HepG2 (cell line): Measurements from ENCODE around the gene MCU. TPM values are rescaled to one million over a fixed set of nuclear protein-coding genes. Genes with fewer than 3 reads are reported as not detected.

ENCODE experiments used
- ATAC-seq: fragments of 200-7000 bp; cut with Tn5 transposase; 3 replicates; pipeline ENCODE4 v1.9.1; 2020; ENCODE audit warnings: mild to moderate bottlenecking, moderate library complexity
- BruUV-seq: library from RNA; stranded (reverse); fragments of 400-500 nt; replicated peaks from 2 replicates; lab custom pipeline; 2021; lab: Mats Ljungman, UMichigan
- CTCF ChIA-PET: fragments of 300-600 bp; formaldehyde crosslinking; extraction: SDS; loops from one replicate; lab custom pipeline; 2021; ENCODE audit warnings: low total read pairs, inconsistent platforms, low intra/inter-chr PET ratio; lab: Yijun Ruan, JAX
- POLR2A ChIA-PET: fragments of 350-600 bp; sonication (Branson Sonifier 250); formaldehyde crosslinking; loops from one replicate; lab custom pipeline; 2020; ENCODE audit warnings: antibody characterized with exemption, inconsistent platforms; lab: Yijun Ruan, JAX
- DNase-seq: peaks from one replicate; pipeline ENCODE4 v3.0.0-alpha.2; 2015; ENCODE audit warnings: low spot score
- FAIRE-seq: peaks from 3 replicates; lab custom pipeline; 2011; peaks lifted over from hg19 to GRCh38; lab: Jason Lieb, UNC
- H2AFZ ChIP-seq: one replicate; pipeline ENCODE4 v1.6.1; 2011; ENCODE audit warnings: low read length, inconsistent platforms
- H3K27ac ChIP-seq: fragments of 300-600 bp; 3 replicates; pipeline ENCODE4 v1.8.0; 2011; ENCODE audit warnings: mixed run types, mild to moderate bottlenecking, mixed read lengths, low read length, inconsistent platforms; ENCODE audit not compliant: insufficient read depth; ENCODE audit errors: extremely low read length
- H3K27me3 ChIP-seq, 2 experiments: fragments of 200-600 bp in 1 of 2; 2 replicates in 1 of 2; 3 replicates in 1 of 2; pipeline versions ENCODE4 v1.6.0 to v1.8.0; 2011; ENCODE audit warnings: low read length in 2 of 2, mild to moderate bottlenecking in 2 of 2, moderate library complexity in 2 of 2, inconsistent platforms in 1 of 2; ENCODE audit not compliant: insufficient read depth in 2 of 2, control insufficient read depth in 1 of 2
- H3K36me3 ChIP-seq, 2 experiments: fragments of 200-600 bp in 1 of 2; replicated peaks in 1 of 2; 2 replicates in 1 of 2; 3 replicates in 1 of 2; pipeline versions ENCODE4 v1.5.1 to v1.8.0; 2011; ENCODE audit warnings: low read length in 2 of 2, inconsistent platforms in 1 of 2; ENCODE audit not compliant: insufficient read depth in 2 of 2, control insufficient read depth in 1 of 2
- H3K4me1 ChIP-seq: 2 replicates; pipeline ENCODE4 v1.5.1; 2012; ENCODE audit warnings: low read length, inconsistent platforms; ENCODE audit not compliant: insufficient read depth
- H3K4me2 ChIP-seq: 2 replicates; pipeline ENCODE4 v1.6.0; 2011; ENCODE audit warnings: low read depth, low read length, inconsistent platforms
- H3K4me3 ChIP-seq, 3 experiments: fragments of 200-600 bp in 1 of 3; sonication (generic), shearing (Covaris generic) in 1 of 3; replicated peaks in 1 of 3; 2 replicates each; pipeline ENCODE4 v1.5.1; 2011 to 2016; ENCODE audit warnings: low read length in 3 of 3, inconsistent platforms in 2 of 3, low read depth in 2 of 3, mild to moderate bottlenecking in 2 of 3, control low read depth in 1 of 3, mixed read lengths in 1 of 3; ENCODE audit not compliant: insufficient read depth in 1 of 3
- H3K79me2 ChIP-seq: one replicate; pipeline ENCODE4 v1.6.1; 2011; ENCODE audit warnings: low read length, inconsistent platforms; ENCODE audit not compliant: insufficient read depth
- H3K9ac ChIP-seq: 2 replicates; pipeline ENCODE4 v1.6.0; 2011; ENCODE audit warnings: mild to moderate bottlenecking, low read depth, low read length, inconsistent platforms; ENCODE audit not compliant: insufficient read depth
- H3K9me3 ChIP-seq: 2 replicates; pipeline ENCODE4 v1.5.1; 2012; ENCODE audit warnings: mild to moderate bottlenecking, low read length
- H4K20me1 ChIP-seq: 2 replicates; pipeline ENCODE4 v1.6.0; 2011; ENCODE audit warnings: inconsistent platforms, mild to moderate bottlenecking, low read length, moderate library complexity; ENCODE audit not compliant: insufficient read depth
- CBFB ChIP-seq: sonication (generic); formaldehyde crosslinking; IDR thresholded peaks from 2 replicates; pipeline ENCODE4 v1.4.0; 2020; ENCODE audit warnings: missing genetic modification reagents
- LBX2 ChIP-seq: sonication (generic); formaldehyde crosslinking; IDR thresholded peaks from 2 replicates; pipeline ENCODE4 v1.5.0; 2020; ENCODE audit warnings: missing genetic modification reagents, mild to moderate bottlenecking, borderline replicate concordance
- NFE2L2 ChIP-seq: fragments of 150-350 bp; IDR thresholded peaks from 2 replicates; pipeline ENCODE4 v1.6.1; 2014; ENCODE audit warnings: low read length
- PBX3 ChIP-seq: sonication (generic); formaldehyde crosslinking; IDR thresholded peaks from 2 replicates; pipeline ENCODE4 v1.8.1; 2023; ENCODE audit warnings: missing genetic modification reagents, inconsistent platforms, borderline replicate concordance
- TEAD2 ChIP-seq: sonication (generic); formaldehyde crosslinking; IDR thresholded peaks from 2 replicates; pipeline ENCODE4 v1.9.0; 2021; ENCODE audit warnings: missing genetic modification reagents
- THAP7 ChIP-seq: sonication (generic); formaldehyde crosslinking; IDR thresholded peaks from 2 replicates; pipeline ENCODE4 v1.8.1; 2023; ENCODE audit warnings: mild to moderate bottlenecking, missing genetic modification reagents
- ZNF224 ChIP-seq: sonication (generic); formaldehyde crosslinking; IDR thresholded peaks from 2 replicates; pipeline ENCODE4 v1.5.0; 2020; ENCODE audit warnings: mild to moderate bottlenecking, missing genetic modification reagents
- ZNF335 ChIP-seq: sonication (generic); formaldehyde crosslinking; IDR thresholded peaks from 2 replicates; pipeline ENCODE4 v1.4.0; 2020; ENCODE audit warnings: missing genetic modification reagents
- ZNF431 ChIP-seq: sonication (generic); formaldehyde crosslinking; IDR thresholded peaks from 2 replicates; pipeline ENCODE4 v1.9.0; 2022; ENCODE audit warnings: missing genetic modification reagents, low read depth, mild to moderate bottlenecking, borderline replicate concordance
- WGBS: methylation state at CpG from one replicate; pipeline ENCODE4 v1.1.6; 2017; ENCODE audit warnings: low lambda C conversion rate; 5-methylcytosine and 5-hydroxymethylcytosine counted together
- in situ Hi-C: cut with HindIII; loops from 2 replicates; pipeline ENCODE4 v1.10.0; 2017; ENCODE audit warnings: low pct_unique_long_range_greater_than_20kb; ENCODE audit not compliant: extremely low pct_ligation_motif_present
- intact Hi-C: fragments of 100-400 bp; cut with micrococcal nuclease; formaldehyde crosslinking; loops from one replicate; pipeline ENCODE4 v1.10.0; 2022; ENCODE audit not compliant: unreplicated experiment
- polyA plus RNA-seq, 8 experiments: library from polyadenylated mRNA; depleted of rRNA in 3 of 8; stranded (reverse) in 7 of 8; unstranded in 1 of 8; fragments of >200 nt; fragmentation: Illumina TruSeq in 4 of 8; extraction: Trizol in 4 of 8; gene quantifications; 2 replicates each; pipeline versions ENCODE4 v1.2.1 to v1.2.3, GENCODE V29; 2011 to 2016; ENCODE audit warnings: low read depth in 4 of 8, missing spikeins in 1 of 8, mixed read lengths in 1 of 8; ENCODE audit not compliant: insufficient read depth in 1 of 8
- total RNA-seq, 5 experiments: library from RNA; depleted of rRNA; stranded (reverse); fragments of >200 nt; fragmentation: Illumina TruSeq; extraction: Trizol; gene quantifications; 2 replicates each; pipeline ENCODE4 v1.2.3, GENCODE V29; 2016; ENCODE audit warnings: low read depth in 1 of 5

The MCU gene
- total and polyA plus RNA-seq, 2 of the 13 experiments (the other 11 are each of a cell fraction or from before 2014, with no cell fraction given), result 25.9 to 64.5 TPM

GRCh38 chr10:72649291-72649690 lies 42.7 kb upstream of the MCU start:
- DNase-seq, result no peak
- H3K4me3 ChIP-seq, result no peak overlapping the region
- H3K36me3 ChIP-seq, result no peaks in the 10 kb centered on the region
- ChIA-PET POLR2A (interaction anchor here (0.9 kb wide), 1 partner anchor 294 kb away, joined by 3 read pairs; the partner anchor contains the start of gene DNAJB12), CTCF (no interaction called here)
- in situ Hi-C loops (no loop called here), intact Hi-C loops (no loop called here)
- BruUV-seq, result no TSS peak
- H3K27ac ChIP-seq, result no peak overlapping the region
- H3K9me3 ChIP-seq, result no peaks in the 10 kb centered on the region
- TF ChIP-seq TEAD2 (CRISPR knock-in tag), result no peak
- TF ChIP-seq ZNF431 (CRISPR knock-in tag), result no peak
- no peak for TF ChIP-seq LBX2
- TF ChIP-seq ZNF335, result no peak
- no peak for TF ChIP-seq NFE2L2
- TF ChIP-seq ZNF224, result no peak
- no peak for TF ChIP-seq THAP7
- no peak for TF ChIP-seq CBFB (CRISPR knock-in tag)
- no peak for TF ChIP-seq PBX3 (CRISPR knock-in tag)
- no peak overlapping the region for H3K9ac ChIP-seq
- WGBS, result 19% methylated on average over 5 of the region's 5 CpGs
- no peaks in the 10 kb centered on the region for H4K20me1 ChIP-seq
- H2AFZ ChIP-seq, result no peak overlapping the region
- H3K4me1 ChIP-seq, result peaks cover 13% of the 10 kb centered on the region
- no peaks in the 10 kb centered on the region; a peak in 1 of 5 replicates for H3K27me3 ChIP-seq
- no peaks in the 10 kb centered on the region for H3K79me2 ChIP-seq
- FAIRE-seq, result no peak
- ATAC-seq, result no peak
- H3K4me2 ChIP-seq, result no peak overlapping the region
